ENCODE data around the gene SSH2.

- TF ChIP-seq POLR2A (IDR thresholded peaks at IDR 0.05; ENCODE audit: low read length) (no peak), GATA1 (IDR thresholded peaks at IDR 0.05; ENCODE audit: low read depth, low read length) (no peak)
Measured at GRCh38 chr17:29663155-29663554, 266.9 kb downstream of the SSH2 start.
